Hematopoietic multipotent progenitor cell treated with erythropoietin and hydrocortisone succinate and interleukin-3 and kit ligand, for 8 days (in vitro differentiated cells): ENCODE measurements around the gene NPBWR2.

Experiments used
- DNase-seq: peaks from one replicate; pipeline ENCODE4 v3.0.0-alpha.2; 2015

Gene NPBWR2

GRCh38 chr20:64070244-64070993, 36.9 kb downstream of the NPBWR2 start:
- no peak for DNase-seq

- no peak for DNase-seq
Observed at GRCh38 chr20:64069614-64070243, 37.6 kb downstream of the NPBWR2 start.

GRCh38 chr20:64069209-64069613, 38.2 kb downstream of the NPBWR2 start:
- no peak for DNase-seq

- peak; percentile 82 for DNase-seq
Observed at GRCh38 chr20:64068386-64069208, 38.8 kb downstream of the NPBWR2 start.

- DNase-seq, result no peak
Observed at GRCh38 chr20:64067733-64068307, 39.5 kb downstream of the NPBWR2 start.

- no peak for DNase-seq
Observed at GRCh38 chr20:64067005-64067632, 40.2 kb downstream of the NPBWR2 start.

- no peak for DNase-seq
Observed at GRCh38 chr20:64065974-64066343, 41.4 kb downstream of the NPBWR2 start.

- no peak for DNase-seq
Observed at GRCh38 chr20:64065062-64065973, 42.0 kb downstream of the NPBWR2 start.

- DNase-seq, result no peak
Observed at GRCh38 chr20:64064145-64064698, 43.1 kb downstream of the NPBWR2 start.

- no peak for DNase-seq
Observed at GRCh38 chr20:64063389-64064144, 43.8 kb downstream of the NPBWR2 start.

- peak; percentile 92 for DNase-seq
Observed at GRCh38 chr20:64062596-64063388, 44.6 kb downstream of the NPBWR2 start, which contains the start of gene TCEA2. TSS of gene TCEA2 (plus strand) at chr20:64063198. CDS start at chr20:64063313, 115 bp downstream.

- DNase-seq, result no peak
Observed at GRCh38 chr20:64062276-64062595, 45.1 kb downstream of the NPBWR2 start.

- no peak for DNase-seq
Observed at GRCh38 chr20:64058536-64058935, 48.8 kb downstream of the NPBWR2 start.

- peak; percentile 58 for DNase-seq
Observed at GRCh38 chr20:64057628-64058498, 49.5 kb downstream of the NPBWR2 start.

GRCh38 chr20:64056889-64057627, 50.3 kb downstream of the NPBWR2 start:
- no peak for DNase-seq

- no peak for DNase-seq
Observed at GRCh38 chr20:64056639-64056888, 50.8 kb downstream of the NPBWR2 start.

- DNase-seq, result no peak
Observed at GRCh38 chr20:64055893-64056638, 51.3 kb downstream of the NPBWR2 start.
